GM12891 (cell line): ENCODE results near the gene LCT.

ENCODE experiments used
- DNase-seq: peaks from one replicate; pipeline ENCODE4 v3.0.0; 2011; ENCODE audit warnings: low spot score; ENCODE audit not compliant: insufficient read length
- FAIRE-seq: peaks from 2 replicates; lab custom pipeline; 2011; peaks lifted over from hg19 to GRCh38; lab: Jason Lieb, UNC
- PAX5 ChIP-seq: IDR thresholded peaks from 2 replicates; pipeline ENCODE4 v1.6.1; 2011; ENCODE audit warnings: low read length, moderate library complexity, mild to moderate bottlenecking; ENCODE audit not compliant: insufficient read depth, severe bottlenecking
- POLR2A ChIP-seq: IDR thresholded peaks from 2 replicates; pipeline ENCODE4 v1.6.1; 2011; ENCODE audit warnings: low read depth, low read length, control low read depth
- POLR2AphosphoS5 ChIP-seq: IDR thresholded peaks from 2 replicates; pipeline ENCODE4 v1.6.1; 2011; ENCODE audit warnings: low read depth, low read length, control low read depth
- POU2F2 ChIP-seq: IDR thresholded peaks from 2 replicates; pipeline ENCODE4 v1.6.1; 2011; ENCODE audit warnings: low read depth, mild to moderate bottlenecking, control low read depth, low read length, moderate library complexity
- SPI1 ChIP-seq: IDR thresholded peaks from 2 replicates; pipeline ENCODE4 v1.6.1; 2011; ENCODE audit warnings: low read depth, low read length, control low read depth
- TAF1 ChIP-seq: IDR thresholded peaks from 2 replicates; pipeline ENCODE4 v1.6.1; 2011; ENCODE audit warnings: low read depth, low read length, control low read depth

Gene LCT

DNA sequence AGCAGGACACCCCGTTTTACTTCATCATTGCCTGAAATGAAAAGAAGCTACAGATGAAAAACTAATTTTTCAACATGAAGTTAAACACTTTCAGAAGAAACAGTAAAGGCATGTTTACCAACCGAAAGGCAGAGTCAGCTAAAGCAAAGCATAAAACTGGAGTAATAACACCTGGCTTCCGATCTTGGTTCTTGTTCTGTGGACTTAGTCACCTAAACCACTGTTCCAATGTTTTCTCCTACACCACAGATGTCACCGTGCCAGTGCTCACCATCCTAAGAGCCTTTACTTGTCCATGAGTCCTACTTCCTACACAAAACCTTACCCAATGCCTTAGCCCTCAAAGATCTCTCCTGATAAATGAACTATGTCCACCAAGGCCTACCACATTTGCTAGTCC lies 25.7 kb upstream of the LCT start:
- FAIRE-seq: no peak
- TF ChIP-seq SPI1: no peak
- no peak for TF ChIP-seq PAX5
- no peak for DNase-seq

- TF ChIP-seq POLR2A (no peak), TAF1 (no peak), PAX5 (no peak), SPI1 (no peak), POU2F2 (no peak), POLR2AphosphoS5 (no peak)
- DNase-seq: no peak
- no peak for FAIRE-seq
Measured at GRCh38 chr2:135853401-135853800, 16.4 kb upstream of the LCT start.

DNA sequence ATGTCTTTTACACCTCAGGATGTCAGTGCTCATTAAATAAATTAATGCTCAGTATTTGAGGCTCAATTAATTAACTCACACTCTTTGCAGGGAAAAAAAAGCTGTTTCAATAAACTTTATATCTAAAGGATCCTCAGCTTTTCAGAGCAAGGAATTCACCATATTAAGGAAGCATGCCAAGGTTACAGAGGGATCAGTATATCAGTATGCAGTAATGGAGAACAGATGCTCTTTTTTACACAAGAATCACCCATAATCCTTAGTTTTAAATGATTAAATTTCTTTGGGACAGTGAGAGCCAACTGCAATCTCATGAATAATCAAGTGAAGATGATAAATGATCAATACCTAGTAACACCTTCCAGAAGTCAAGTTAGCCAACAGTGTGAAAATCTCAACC lies 14.9 kb upstream of the LCT start:
- FAIRE-seq: no peak
- no peak for DNase-seq
- TF ChIP-seq PAX5: no peak
- TF ChIP-seq SPI1: no peak
- TF ChIP-seq POLR2AphosphoS5: no peak
- TF ChIP-seq TAF1: no peak
- no peak for TF ChIP-seq POU2F2
- TF ChIP-seq POLR2A: no peak

- no peak for FAIRE-seq
- no peak for DNase-seq
- TF ChIP-seq POU2F2 (no peak), SPI1 (no peak), TAF1 (no peak), PAX5 (no peak), POLR2A (no peak), POLR2AphosphoS5 (no peak)
Measured at GRCh38 chr2:135850892-135851668, 14.1 kb upstream of the LCT start.

GRCh38 chr2:135849087-135849486 lies 12.1 kb upstream of the LCT start:
- FAIRE-seq: no peak
- TF ChIP-seq POU2F2 (no peak), POLR2AphosphoS5 (no peak), POLR2A (no peak), TAF1 (no peak), SPI1 (no peak), PAX5 (no peak)
- DNase-seq: no peak

DNA sequence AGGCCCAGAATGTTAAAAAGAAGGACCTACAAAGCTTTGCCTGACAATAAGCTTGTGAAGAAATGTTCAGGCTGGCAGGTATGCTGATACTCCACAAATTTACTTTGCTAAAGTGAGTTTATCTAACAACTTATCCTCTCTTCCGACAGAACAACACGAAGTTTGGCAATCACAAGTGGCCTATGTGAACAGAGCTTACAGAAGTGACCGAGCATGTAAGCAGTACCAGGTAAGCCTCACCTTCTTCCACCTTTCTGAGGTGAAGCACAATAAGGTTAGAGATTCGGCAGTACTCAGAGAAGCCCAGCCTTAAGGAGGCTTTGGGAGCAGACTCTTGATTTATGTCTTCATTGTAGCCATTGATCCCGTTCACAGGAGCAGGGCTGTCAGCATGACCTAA lies 9.0 kb upstream of the LCT start:
- TF ChIP-seq POLR2A (no peak), SPI1 (no peak), PAX5 (no peak), POU2F2 (no peak), POLR2AphosphoS5 (no peak), TAF1 (no peak)
- DNase-seq: no peak
- no peak for FAIRE-seq

- DNase-seq: no peak
- no peak for FAIRE-seq
- no peak for TF ChIP-seq POLR2AphosphoS5
- no peak for TF ChIP-seq POLR2A
Measured at GRCh38 chr2:135845257-135845656, 8.3 kb upstream of the LCT start.

DNA sequence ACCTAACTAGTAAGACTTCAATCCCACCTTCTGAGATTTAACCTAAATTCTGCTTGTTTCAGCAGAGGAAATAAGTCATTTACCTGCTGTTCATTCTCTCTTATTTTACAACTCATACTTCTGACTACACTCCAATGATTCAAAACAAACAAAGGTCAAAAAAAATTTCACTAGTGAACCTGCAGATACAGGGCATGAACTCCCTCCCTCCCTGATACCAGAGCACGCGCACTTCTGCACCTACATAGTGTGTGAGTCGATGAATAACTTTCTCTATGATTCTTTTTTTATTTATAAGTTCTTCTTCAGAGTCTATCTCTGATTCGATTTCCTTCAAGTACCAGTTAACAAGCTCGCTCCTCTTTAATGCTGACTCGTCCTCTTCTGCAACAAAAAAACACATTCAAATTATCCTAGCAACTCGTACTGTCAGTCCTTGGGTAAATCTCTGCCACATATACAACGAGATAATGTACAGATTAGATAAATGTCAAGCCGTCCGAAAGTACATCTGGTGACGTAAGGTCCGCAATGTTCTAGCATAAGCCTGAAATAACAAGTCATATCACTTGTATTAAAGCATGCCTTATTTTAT lies 7.4 kb upstream of the LCT start:
- no peak for FAIRE-seq
- TF ChIP-seq POU2F2: no peak
- TF ChIP-seq PAX5: no peak
- no peak for TF ChIP-seq TAF1
- TF ChIP-seq POLR2AphosphoS5: no peak
- no peak for TF ChIP-seq SPI1
- no peak for TF ChIP-seq POLR2A

GRCh38 chr2:135843671-135844070 lies 6.7 kb upstream of the LCT start:
- FAIRE-seq: no peak
- DNase-seq: no peak
- no peak for TF ChIP-seq SPI1
- no peak for TF ChIP-seq PAX5
- no peak for TF ChIP-seq TAF1
- no peak for TF ChIP-seq POLR2AphosphoS5
- TF ChIP-seq POLR2A: no peak
- no peak for TF ChIP-seq POU2F2

More for the DNA sequence above, 7.4 kb upstream of the LCT start:
- no peak for DNase-seq

GRCh38 chr2:135840601-135841000 lies 3.6 kb upstream of the LCT start:
- TF ChIP-seq POLR2A (0 out of 2 replicates have a peak, but pooled peaks have one; percentile 25), PAX5 (no peak), TAF1 (no peak), SPI1 (peak; percentile 37; the same call in 1 of the 2 replicates), POU2F2 (no peak), POLR2AphosphoS5 (no peak)
- FAIRE-seq: no peak
- no peak for DNase-seq
